Glomerular endothelial cell (primary cell): ENCODE measurements around the gene EIF3B. TPM values are rescaled to one million over a fixed set of nuclear protein-coding genes. Genes with fewer than 3 reads are reported as not detected.
"Not testable (repeated sequence)": the region's sequence is repeated elsewhere in the genome, so short reads cannot be mapped to it uniquely, and the experiment has no call there.

Source experiments
- DNase-seq: peaks from one replicate; pipeline ENCODE4 v3.0.0-alpha.2; 2011; ENCODE audit warnings: low read depth, low spot score; ENCODE audit errors: extremely low read depth
- total RNA-seq: library from RNA; depleted of rRNA; stranded (reverse); fragments of >200 nt; gene quantifications from 2 replicates; pipeline ENCODE4 v1.2.3, GENCODE V29; 2015

Gene EIF3B
- total RNA-seq, 1 donor from 2014 or later, result 181 TPM

DNA sequence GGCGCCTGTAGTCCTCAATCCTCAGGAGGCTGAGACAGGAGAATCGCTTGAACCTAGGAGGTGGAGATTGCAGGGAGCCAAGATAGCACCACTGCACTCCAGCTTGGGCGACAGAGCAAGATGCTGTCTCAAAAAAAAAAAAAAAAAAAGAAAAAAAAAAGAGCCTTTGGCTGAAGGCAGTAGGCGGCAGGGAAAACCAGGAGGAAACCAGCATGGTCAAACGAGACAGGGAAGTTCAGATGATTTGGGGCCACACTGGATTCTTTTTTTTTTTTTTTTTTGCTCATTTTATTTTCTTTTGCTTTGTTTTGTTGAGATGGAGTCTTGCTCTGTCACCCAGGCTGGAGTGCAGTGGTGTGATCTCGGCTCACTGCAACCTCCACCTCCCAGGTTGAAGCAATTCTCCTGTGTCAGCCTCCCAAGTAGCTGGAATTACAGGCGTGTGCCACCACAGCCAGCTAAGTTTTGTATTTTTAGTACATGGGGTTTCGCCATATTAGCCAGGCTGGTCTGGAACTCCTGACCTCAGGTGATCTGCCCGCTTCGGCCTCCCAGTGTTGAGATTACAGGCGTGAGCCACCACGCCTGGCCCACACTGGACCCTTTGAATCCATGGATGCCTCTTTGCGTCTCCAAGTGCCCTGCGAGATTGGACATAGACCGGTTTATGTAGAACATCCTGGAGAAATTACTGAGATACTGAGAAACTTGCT lies 7.1 kb upstream of the EIF3B start:
- not testable (repeated sequence) for DNase-seq

GRCh38 chr7:2350055-2350454 lies 4.6 kb upstream of the EIF3B start:
- DNase-seq, result no peak

DNA sequence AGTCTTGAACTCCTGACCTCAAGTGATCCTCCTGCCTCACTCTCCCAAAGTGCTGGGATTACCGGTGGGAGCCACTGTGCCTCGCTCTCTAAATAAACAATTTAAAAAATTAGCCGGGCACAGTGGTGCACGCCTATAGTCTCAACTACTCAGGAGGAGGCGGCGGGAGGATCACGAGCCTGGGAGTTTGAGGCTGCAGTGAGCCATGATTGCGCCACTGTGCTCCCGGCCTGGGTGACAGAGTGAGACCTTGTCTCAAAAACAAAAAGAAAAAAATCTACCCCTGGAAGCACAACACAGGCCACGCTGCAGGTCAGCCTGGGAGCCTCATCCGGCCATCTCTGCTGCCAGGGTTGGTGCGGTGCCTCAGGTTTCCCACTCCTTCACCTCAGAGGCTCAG lies 3.8 kb upstream of the EIF3B start:
- no peak for DNase-seq

DNA sequence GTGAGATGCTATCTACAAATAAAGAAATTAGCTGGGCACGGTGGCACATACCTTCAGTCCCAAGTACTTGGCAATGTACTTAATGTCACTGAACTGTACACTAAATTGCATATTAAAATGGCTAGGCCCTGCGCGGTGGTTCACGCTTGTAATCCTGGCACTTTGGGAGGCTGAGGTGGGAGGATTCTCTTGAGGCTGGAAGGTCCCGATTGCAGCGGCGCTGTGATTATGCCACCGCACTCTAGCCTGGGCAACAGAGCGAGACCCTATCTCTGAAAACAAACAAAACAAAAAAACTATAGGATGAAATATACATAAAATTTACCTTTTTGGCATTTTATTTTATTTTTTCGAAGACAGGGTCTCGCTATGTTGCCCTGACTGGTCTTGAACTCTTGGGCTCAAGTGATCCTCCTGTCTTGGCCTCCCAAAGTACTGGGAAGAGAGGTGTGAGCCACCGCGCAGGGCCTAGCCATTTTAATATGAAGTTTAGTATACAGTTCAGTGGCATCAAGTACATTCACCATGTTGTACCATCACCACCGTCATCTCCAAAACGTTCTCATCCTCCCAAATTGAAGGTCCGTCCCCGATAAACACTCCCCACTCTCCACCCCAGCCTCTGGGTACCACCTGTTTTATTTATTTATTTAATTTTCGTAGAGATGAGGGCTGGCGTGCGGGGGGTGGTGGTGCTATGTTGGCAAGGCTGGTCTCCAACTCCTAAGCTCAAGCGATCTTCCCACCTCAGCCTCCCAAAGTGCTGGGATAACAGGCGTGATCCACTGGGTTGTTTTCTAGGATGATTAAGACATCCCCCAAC lies 1.3 kb upstream of the EIF3B start:
- DNase-seq, result peak; percentile 14

DNA sequence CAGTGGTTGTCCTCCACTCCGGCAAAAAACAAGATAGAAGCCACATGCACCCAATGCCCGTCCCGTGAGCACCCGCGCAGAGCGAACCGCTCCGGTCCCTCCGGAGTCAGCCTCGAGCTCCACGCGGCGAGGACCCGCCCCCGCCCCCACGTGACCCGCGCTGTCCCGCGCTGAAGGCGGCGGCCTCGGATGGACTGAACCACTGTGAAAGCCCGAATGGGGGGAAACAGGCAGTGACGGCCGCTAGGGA lies 766 bp upstream of the EIF3B start:
- no peak for DNase-seq

GRCh38 chr7:2354939-2355704 lies 495 bp downstream of the EIF3B start:
- no peak for DNase-seq

DNA sequence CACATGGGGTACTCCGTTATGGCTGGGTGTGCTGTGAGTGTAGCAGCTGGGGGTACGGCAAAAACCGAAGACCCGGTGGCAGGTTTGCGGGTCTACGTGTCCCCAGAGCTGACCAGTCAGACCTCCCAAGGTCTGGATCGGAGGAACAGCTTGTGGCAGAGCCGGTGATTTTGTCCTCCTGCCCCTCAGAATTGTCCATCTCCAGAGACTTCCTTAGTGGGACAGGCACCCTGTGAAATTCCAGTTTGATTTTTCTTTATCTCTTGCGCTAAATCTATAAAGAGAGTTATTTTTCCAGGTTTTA lies 1.0 kb downstream of the EIF3B start:
- no peak for DNase-seq

DNA sequence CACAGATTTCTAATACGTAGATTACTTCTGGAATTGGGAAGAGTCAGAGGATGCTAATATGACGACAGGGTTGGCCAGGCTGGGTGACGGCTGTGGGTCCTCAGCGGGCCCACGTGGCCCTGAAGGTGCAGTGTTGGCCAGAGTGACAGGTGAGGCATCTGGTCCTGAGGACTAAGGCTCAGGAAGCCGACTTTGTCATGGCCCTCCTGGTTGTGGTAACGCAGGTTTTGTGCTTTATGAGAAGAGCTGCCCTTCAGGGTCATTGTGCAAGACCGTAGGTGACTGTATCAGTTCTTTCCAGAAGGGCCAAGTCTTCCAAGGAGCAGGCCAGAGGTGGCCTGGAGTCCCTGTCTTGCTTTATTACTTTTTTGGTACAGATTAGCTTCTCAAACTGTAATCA lies 2.5 kb downstream of the EIF3B start:
- no peak for DNase-seq

GRCh38 chr7:2357571-2357970 lies 2.9 kb downstream of the EIF3B start:
- no peak for DNase-seq

DNA sequence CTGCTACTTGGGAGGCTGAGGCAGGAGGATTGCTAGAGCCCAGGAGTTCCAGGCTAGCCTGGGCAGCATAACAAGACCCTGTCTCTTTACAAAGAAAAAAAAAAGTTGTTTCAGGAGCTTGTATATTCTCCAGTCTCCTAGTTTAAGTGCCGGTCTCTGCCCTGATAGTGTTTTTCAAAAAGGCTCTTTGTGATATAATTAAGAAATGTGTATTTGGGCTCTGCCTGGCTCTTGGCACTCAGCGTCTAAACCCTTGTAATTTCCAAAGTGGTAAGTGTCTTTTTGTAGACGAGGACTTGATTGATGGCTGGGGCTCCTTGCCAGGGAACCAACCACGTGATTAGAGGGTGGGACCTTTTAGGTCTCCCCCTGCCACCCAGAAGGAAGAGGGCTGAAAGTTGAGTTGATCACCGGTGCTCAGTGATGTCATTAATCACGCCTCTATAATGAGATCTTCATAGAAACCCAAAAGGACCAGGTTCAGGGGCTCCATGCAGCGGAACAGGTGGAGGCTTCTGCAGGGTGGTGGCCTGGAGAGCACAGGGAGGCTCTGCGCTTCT lies 4.4 kb downstream of the EIF3B start:
- no peak for DNase-seq

DNA sequence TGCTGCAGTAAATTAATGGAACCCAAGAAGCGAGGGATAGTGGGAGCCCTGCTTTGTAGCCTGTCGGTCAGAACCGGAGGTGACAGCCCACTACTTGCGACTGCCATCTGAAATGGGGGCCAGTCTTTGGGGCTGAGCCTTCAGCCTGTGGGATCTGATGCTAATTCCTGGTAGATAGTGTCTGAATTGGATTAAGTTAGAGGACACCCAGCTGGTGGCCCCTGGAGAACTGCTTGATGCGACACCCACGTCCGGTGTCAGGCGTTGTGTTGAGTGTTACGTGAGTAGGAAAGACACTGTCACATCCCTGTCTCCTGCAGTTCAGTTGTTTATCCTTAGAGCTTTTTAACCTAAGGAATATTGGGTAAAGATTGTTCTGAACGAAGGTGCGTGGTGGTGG lies 5.0 kb downstream of the EIF3B start:
- DNase-seq, result no peak

GRCh38 chr7:2360796-2361195 lies 6.2 kb downstream of the EIF3B start:
- no peak for DNase-seq

GRCh38 chr7:2362385-2363088 lies 7.9 kb downstream of the EIF3B start:
- DNase-seq, result no peak

DNA sequence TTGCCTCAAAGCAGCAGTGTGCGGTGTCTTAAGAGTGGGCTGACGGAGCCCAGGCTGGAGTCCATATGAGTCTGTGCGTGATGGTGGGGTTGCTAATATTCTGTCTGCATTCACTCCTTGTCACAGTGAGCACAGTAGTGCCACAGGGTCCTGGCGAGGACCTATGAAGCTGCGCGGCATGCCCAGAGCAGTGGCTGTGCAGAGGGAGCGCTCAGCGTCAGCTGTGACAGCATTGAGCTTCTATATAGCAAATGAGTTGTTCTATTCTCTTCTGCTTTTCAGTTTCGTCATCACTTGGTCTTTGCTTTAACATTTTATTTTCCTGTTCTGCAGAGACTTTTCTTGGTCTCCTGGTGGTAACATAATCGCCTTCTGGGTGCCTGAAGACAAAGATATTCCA lies 14.5 kb downstream of the EIF3B start:
- DNase-seq, result no peak

DNA sequence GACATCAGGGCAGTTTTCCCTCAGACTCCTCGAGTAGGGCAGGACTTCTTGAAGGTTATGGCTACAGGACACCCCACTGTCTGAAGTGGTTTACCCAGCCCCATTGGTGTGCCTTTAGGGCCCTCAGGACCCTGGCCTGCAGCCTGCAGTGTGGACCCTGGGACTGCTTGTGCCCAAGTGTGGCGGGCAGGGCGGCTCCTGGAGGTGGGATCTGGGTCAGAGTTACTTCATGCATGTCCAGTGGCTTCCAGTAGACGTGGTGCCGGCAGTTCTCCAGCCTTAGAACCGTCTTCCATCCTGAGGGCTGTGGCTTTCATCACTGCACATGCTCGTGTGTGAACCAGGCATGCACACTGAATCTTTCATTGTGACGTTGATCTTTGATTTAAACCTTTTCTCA lies 16.7 kb downstream of the EIF3B start:
- DNase-seq, result no peak

DNA sequence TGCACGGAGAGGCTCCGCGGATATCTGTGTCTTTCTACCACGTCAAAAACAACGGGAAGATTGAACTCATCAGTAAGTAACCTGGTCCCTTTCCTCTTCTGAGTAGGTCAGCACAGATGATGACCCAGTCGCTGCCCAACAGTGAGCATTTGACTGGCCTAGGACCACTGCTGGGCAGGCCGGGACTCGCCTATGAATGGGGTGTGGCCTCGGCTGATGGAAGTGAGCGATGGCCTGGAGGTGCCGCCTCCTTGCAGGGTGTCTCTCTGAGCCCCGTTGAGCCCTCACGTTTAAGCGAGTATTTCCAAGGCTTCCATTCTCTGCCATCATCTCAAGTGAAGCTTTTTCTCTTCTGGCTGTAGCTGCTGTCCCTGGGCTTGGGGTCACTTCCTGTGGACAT lies 18.1 kb downstream of the EIF3B start:
- no peak for DNase-seq

DNA sequence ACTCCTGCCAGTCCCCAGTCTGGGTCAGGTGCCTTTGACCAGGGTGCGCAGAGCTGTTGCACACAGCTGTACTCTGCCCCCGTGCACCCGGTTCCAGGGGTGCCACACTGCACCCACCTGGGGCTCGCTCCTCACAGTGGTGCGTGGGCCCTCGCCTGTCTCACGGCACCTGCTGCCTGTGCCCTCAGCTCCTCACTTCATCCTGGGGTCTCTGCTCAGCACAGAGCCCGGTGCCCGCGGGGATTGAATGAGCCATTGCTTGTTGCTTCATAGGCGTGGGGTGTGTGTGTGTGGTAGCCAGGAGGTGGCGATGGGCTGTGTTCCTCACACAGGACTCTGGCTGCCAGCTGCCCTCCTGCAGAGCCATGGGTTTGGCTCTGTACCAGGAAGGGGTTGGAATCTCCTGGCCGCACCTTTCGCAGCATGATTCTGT lies 18.5 kb downstream of the EIF3B start:
- DNase-seq, result no peak

DNA sequence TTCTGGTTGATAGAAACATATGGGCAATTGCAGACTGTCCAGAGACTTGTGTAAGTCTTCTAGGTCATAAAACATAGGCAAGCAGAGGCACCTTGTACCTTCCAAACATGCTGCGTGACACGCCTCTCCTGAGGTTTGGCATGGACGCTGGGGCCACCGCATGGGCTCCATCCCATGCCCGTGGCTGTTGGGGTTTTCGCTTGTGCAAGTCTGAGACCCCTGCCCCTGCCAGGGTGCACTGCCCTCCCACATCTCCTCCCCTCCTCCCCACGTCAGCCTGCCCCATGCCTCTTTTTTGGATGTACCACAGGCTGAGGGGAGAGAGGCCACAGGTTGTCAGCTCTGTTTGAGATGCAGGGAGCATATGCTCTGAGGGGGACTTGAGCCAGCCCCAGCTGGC lies 19.0 kb downstream of the EIF3B start:
- DNase-seq, result no peak

DNA sequence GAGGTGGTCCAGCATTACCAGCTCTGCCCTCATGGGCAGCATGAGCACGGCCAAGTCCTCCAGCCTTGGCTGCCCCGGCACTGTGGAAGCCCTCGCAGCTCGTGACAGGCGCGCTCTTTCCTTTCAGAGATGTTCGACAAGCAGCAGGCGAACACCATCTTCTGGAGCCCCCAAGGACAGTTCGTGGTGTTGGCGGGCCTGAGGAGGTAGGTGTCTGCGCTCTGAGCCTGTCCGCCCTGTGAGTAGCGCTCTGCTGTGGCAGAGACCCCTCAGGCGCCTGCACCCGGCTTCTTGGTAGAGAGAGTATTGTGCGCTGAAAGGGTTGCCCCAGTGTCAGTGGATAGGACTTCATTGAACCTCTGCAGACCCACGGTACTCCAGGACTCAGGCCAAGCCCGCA lies 19.8 kb downstream of the EIF3B start:
- no peak for DNase-seq

DNA sequence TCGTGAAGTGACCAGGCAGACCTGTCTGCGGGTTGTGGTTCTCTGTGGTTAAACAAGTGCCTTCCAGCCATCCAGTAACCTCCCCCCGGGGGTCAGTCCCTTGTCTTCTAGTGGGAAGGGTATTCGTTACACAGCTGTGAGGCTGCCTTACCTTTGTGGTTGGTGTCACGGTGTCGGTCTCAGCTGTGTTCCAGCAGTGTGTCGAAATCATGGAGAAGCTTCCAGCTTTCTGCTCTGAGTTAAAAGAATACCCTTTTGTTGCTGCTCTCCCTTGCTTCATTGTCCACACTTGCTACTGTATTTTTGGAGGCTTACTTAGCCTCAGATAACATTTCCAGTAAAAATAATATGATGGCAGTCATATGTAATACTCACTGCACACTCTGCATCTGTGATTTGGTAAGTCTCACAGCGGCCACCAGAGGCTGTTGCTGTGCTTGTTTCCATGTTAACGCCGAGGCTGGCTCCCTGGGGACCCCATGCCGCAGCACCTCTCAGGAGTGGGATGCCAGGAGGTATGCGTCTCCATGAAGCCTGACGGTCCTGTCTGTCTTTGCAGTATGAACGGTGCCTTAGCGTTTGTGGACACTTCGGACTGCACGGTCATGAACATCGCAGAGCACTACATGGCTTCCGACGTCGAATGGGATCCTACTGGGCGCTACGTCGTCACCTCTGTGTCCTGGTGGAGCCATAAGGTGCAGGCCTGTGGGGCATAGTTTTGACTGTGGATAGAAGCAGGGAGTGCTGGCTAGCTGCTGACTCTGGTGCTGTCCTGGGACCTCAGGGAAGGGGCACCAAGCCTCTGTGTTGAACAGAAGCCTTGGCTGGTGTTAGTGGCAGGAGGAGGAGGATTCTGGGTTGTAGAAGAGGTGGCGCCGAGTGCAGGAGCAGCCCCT lies 20.5 kb downstream of the EIF3B start:
- DNase-seq, result no peak
